GM21528 (cell line): ENCODE data around the gene CCDC27.
"Not testable (repeated sequence)": the region's sequence is repeated elsewhere in the genome, so short reads cannot be mapped to it uniquely, and the experiment has no call there.

ENCODE experiments used
- ATAC-seq: cut with Tn5 transposase; IDR thresholded peaks from one replicate; pipeline ENCODE4 v1.9.1; 2021; ENCODE audit warnings: mild to moderate bottlenecking, moderate library complexity; ENCODE audit not compliant: unreplicated experiment, low FRiP score

Gene CCDC27

DNA sequence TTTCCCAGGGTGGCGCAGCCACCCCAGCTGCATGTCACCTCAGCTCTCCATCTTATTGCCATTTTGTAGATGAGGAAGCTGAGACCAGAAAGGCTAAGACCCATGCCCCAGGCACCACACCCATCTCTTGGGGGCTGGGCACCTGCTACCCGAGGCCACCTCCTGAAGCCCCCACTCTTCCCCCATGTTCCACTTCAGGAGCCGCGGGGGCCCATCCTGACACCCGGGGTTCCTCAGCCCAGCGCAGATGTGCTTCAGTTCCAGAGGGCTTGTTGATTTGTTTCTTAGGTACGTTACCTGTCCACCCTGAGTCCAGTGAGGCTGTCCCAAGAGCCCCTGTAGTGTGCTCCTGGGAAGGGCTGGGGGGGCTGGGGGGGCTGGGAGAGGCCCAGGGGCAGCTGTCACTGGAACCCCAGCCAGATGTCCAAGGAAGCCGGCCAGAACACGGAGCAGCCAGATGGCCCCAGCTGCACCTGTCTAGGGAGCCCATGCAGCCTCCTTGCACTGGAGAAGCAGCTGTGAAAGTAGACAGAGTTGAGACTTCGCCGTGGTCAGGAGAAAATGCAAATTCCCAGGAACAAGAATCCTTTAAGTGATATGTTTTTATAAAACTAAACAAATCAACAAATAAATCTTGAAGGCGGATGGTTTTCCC, 17.1 kb upstream of the CCDC27 start:
- ATAC-seq = no peak

DNA sequence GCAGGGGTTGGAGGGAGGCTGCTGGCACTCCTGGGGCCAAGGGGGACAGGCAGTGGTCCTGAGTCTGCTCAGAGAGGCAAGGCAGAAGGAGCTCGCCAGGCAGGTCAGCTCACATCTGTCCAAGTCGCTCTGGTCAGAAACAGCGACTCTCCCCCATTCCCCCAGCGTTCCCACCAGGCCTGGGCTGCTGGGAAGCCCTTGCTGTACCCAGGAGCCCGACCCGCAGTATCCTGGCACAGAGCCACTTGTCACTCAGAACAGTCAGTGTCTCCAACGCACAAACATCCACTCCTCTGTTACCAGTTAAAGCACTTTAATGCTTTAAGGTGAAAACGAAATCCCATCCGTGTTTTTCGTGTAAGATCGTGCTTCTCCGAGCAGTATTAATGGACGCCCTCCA, 16.6 kb upstream of the CCDC27 start:
- no peak for ATAC-seq

DNA sequence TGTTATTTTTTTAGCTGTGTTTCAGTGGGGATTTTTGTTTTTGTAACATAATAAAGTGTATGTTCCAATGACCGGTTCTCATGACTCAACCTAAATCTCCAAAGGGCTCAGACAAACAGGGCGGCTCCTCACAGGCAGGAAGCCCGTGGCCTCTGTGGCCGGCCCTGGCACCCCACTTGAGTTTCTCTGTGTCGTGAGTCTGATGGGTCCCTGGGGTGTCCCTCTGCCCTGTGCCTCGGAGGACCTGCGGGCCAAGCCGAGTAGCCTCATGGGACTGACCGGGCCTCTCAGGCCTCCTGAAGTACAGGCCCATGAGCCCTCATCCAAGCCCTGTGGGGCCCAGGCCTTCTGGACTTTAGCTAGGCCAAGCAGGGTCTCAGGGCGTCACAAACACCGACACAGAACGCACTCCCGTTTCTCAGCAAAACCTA, 16.1 kb upstream of the CCDC27 start:
- ATAC-seq = no peak

DNA sequence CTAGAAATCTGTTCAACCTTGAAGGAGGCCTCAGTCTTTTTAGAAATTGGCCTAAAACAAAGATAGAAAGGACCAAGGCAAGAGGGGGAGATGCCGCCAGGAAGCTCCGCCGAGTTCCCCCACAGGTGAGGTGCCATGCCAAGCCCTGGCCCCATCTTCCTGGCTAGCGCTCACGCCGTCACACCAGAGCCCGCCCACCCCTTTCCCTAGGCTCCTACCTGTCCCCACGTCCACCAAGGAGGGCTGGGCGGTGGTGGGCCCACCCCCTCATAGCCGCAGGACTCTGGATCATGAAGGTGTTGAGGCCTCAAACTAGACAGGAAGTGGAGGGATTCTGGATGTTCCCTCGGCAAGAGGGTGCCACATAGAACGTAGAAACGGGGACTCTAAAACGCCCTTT, 15.5 kb upstream of the CCDC27 start:
- ATAC-seq = no peak

DNA sequence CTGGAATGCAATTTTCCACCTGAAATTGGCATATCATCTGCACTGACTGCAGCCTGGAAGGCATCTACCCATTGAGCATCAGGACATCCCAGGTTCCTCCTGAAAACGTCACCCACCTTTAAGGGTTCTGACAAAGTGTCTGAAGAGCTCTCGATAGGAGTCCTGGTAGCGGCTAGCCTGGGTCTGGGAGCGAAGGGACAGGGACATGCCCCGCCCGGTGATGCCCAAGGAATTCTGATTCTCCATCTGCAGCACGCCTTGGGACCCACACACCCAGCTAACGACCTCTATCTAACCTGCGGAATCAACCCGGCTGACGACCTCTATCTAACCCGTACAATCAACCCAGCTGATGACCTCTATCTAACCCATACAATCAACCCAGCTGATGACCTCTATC, 13.3 kb upstream of the CCDC27 start:
- ATAC-seq = no peak

DNA sequence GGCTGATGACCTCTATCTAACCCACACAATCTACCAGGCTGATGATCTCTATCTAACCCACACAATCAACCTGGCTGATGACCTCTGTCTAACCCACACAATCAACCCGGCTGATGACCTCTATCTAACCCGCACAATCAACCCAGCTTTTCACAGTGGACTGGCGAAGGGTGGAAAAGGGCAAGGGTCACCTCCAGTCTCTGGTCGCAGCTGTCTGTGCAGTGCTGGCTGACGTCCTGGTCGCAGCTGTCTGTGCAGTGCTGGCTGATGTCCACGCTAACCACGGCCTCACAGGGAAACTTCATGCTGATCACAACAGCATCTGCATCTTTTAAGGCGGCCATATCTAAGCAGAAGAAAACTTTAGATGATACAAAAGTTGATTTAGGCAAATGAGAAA, 12.2 kb upstream of the CCDC27 start:
- no peak for ATAC-seq

DNA sequence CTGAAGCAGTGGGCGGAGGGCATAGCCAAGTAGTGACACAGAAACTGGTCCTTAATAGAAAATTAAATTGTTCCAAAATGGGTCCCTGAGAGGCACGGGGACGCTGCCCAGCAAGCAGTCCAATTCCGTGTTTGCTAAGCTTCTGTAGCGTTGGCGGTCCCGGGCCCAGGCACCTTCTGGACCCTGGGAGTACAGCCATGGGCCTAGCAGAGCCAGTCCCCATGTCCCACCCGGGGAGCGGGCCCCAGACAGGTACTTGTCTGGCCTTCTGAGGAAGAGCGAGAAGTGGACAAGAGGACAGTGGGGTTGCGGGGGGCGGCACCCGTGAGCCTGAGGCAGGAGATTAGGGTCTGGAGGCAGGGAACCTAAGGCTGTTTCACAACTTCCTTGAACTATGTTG, 11.5 kb upstream of the CCDC27 start:
- ATAC-seq = no peak

DNA sequence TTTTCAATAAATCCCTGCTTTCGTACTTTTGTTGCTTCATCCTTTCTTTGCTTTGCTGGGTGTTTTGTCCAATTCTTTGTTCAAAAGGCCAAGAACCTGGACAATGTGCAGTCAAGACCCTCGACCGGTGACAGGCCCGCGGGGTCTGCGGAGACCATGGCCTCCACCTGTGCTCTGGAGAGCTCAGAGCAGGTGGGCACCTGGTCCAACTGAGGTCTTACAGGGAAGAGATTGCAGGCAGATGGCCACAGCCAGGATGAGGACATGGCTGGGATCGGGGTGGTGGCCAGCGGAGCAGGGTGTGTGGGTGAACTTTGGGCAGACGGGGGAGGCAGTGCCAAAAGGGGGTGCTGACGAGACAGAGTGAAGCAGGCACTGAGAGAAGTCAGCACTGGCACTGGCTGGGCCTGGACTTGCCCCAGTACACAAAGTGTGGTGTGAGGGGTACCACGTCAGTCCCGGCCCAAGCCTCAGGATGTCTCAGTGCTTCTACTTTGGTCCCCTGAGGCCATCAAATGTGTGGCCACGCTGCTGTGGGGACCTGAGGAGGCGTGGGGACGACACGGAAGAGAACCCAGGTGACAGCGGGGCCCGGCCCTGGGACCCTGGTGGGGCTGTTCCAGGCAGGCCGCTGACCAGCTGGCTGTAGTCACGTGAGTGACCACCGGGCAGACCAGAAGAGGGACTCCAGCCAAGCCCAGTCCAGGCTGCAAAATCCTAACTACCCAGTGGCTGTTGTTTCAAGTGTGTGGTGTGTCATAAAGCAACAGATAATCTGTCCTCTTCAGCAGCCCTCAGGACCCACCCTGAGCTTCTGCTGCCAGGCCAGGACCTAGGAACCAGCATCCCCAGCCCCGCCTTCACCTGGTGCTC, 10.4 kb upstream of the CCDC27 start:
- ATAC-seq = no peak

DNA sequence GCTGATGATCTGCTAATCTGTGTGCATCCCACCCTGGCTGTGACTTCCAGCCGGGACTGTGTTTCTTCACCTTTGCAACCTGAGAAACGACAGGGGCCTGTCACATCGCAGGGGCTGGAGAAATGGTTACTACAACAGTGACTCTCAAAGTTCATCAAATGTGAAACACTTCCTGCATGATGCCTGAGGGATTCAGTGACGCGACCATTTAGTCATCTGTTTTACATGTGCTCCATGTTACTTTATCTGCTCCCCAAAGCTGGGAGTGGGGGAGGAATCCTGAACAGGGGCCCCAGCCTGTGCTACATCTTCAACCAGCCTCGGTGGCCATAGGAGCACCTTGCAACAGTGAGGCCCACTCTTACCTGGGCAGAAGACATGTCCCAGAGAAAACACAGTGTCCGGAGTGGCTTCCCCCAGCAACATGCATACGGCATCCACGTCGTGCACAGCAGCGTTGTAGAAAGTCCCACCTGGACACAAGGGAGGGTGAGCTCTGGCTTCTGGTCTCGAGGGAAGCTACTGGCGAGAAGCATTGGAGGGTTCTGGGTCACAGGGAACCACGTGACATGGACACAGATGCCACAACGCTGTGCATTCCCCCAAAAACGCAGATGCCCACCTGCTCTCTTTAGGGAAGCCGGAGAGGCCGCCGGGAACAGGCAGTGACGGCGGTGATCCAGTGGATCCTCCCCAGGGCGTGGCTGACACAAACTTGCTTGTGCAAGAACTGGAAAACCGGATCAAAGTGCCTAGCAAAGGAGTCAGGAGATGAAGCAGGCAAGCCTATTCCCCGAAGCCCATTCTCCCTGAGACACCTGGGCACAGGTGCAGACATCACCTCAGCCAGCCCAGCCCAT, 9.6 kb upstream of the CCDC27 start:
- no peak for ATAC-seq

DNA sequence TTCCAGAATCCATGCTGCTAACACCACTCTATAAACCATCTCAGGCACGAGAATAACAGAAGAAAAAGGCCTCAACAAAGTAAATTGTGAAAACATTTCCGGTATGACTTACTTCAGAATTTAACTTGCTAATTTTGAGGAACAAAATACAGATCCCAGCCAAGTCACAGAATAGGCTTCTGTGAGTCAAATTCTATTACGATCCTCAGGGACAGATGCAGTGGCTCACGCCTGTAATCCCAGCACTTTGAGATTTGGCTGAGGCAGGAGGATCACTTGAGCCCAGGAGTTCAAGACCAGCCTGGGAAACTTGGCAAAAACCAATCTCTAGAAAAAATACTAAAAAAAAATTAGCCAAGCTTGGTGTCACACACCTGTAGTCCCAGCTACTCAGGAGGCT, 8.8 kb upstream of the CCDC27 start:
- ATAC-seq = no peak

DNA sequence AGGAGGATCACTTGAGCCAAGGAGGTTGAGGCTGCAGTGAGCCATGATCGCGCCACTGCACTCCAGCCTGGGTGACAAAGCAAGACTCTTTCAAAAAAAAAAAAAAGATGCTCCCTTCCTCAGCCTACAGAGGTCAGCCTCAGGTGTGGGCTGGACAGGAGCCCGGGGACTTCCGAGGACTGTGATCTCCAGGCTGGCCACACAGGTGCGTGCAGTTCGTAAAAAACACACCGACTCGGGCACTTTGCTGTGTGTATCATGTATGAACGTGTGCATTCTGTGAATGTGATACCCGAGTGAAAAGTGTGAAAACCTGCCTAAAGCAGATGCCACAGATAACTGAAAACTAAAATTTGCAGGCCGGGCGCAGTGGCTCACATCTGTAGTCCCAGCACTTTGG, 8.4 kb upstream of the CCDC27 start:
- no peak for ATAC-seq

DNA sequence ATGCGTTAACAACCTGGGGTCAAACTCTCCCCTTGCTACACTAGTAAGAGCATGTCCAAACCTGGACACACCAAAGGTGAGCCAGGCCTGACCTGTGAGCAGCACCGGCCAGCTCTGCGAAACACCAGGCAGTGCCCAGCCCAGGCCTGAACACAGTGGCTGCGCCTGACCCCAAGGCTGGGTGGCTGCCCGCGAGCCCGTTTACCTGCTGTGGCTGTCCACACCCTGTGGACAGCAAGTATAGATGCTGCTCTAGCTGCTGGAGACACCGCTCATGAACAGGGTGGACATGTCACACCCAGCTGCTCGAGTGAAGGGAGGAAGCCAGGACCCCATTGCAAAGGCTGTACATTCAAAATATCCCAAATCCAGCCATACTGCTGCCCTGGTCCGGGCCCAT, 7.6 kb upstream of the CCDC27 start:
- ATAC-seq = no peak

DNA sequence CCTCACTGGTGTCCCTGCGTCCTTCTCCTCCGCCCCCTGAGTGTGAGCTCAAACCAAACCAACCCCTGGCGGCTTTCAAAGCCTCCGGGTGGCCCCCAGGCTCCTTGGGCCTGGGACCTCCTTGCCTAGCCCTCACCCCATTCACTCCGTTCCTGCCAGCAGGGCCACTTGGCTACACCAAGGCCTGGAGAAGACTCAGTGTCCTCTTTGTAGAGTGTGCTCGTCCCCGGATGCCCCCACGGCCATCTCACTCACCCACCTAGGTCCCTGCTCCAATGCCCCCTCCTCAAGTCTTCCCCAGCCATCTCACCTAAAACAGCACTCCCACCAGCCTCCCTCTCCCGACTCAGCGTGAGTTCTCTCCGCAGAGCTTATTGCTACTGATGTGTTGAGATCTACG, 7.2 kb upstream of the CCDC27 start:
- no peak for ATAC-seq

DNA sequence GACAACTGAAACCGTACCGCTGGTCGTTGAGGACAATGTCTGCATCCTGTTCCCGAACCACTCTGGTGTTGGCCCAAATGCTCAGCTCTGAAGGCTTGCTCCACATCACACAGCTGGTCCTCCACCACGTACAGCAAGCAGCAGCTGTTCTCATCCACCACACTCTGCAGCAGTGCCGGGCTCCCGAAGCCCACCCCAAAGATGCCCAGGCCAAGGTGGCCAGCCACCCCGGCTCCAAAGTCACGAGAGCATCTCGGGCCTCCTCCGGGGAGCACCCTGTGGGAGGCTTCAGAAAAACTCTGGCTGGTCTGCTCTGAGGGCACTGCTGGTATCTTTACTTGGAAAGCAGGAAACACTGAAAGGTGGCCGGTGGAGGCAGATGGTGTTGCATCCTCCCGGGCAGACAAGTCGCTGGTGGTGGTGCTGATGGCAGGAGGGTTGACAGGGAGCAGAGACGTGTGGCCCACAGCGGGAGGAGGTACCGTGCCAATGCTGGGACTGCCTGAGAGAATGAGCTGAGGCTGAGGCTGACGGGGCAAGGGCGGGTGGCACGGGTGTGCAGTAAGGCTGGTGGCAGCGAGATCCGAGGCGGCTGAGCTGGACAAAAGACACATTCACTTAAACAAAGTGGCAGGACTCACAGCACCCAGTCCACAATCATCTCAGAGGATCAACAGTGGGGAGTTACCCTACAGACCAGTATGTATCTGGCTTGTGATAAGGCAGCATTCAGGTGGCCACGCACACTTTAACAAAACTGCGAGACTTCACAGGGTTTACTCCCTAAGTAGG, 6.5 kb upstream of the CCDC27 start:
- ATAC-seq = no peak

DNA sequence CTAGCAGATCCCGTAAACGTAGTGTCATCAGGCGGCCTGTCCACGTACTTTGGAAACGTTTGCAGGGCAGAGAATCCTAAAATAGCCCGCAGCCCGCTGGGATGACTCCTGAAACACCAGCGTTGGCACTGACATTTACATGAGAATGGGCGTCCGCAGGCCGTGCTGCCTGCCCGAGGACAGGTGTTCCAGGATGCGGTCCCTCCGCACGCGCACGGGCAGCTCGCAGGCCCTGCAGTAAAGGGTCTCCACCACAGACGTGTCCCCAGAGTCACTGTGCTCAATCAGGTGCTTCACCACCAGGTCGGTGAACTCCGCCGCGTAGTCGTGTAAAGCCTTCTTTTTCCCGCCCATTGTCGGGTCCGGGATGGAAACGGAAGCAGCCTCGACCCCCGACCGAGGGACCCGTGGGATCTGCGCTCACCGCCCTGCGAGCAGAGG, 5.8 kb upstream of the CCDC27 start:
- no peak for ATAC-seq

DNA sequence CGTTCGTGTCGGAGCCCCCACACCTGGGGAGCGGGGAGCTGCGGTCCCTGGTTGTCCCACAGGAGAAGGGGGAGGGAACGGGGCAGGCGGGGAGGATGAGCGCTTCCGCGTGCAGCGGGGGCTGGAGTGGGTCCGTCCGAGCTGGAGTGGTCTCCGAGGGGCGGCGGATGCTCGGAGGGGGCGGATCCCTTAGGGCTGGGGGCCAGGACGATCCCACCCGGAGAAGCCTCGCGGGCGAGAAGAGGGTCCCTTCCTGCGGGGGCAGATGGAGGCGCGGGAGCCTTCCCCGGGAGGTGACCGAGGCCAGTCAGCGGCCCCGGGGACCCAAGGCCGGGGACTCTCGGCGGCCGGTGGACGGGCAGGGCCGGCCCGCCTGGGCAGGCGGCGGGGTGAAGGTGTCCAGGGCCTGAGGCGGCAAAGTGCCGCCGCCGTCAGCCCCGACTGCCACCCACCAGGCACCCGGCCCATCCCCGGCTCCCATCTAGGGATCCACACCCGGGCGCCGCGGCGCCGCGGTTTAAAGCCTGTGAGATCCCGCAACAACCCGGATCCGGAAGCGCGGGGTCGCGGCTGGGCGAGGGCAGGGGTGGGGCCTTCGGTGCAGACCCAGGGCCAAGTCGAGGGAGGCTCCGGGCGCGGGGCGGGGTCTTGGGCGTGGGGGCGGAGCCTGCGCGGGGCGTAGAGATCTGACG, 5.3 kb upstream of the CCDC27 start:
- ATAC-seq = peak; percentile 85

DNA sequence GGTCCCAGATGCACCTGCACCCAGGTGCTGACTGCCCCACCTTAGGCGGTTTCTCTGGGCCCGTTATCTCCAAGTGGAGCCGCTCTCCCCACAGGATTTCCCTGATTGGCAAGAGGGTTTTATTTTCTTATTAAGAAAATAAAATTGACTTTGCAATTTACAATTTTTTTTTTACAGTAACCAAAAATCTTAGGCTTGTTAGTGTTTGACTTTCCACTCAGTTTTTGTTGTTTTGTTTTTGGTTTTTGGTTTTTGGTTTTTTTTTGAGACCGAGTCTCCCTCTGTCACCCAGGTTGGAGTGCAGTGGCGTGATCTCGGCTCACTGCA, 4.8 kb upstream of the CCDC27 start:
- ATAC-seq = no peak

DNA sequence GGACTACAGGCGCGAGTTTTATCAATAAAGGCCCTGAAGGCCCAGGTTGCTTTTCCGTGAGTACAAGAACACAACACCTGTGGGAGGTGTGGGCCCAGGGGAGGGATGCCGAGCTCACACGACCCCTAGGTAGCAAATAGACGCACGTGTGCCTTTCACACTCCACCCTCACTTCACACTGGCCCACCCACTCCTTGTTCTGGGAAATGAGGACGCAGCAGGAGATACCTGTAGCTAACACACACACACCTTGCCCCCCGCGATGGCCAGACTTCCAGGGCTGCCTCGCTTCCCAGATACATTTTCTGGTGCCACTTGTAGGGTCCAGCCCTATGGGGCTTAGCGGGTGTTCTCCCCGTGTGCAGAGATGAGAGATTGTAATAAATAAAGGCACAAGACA, 4.3 kb upstream of the CCDC27 start:
- ATAC-seq = no peak

DNA sequence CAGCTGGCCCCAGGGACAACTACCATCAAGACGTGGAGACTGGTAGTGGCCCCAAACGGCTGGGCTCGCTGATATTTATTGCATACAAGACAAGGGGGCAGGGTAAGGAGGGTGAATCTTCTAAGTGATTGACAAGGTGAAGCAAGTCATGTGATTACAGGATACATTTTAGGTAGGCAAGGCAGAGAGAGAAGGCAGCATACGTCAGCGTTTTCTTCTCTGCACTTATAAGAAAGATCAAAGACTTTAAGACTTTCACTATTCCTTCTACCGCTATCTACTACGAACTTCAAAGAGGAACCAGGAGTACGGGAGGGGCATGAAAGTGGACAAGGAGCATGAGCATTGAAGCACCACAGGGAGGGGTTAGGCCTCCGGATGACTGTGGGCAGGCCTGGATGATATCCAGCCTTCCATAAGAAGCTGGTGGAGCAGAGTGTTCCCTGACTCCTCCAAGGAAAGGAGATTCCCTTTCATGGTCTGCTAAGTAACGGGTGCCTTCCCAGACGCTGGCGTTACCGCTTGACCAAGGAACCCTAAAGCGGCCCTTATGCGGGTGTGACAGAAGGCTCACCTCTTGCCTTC, 3.8 kb upstream of the CCDC27 start:
- not testable (repeated sequence) for ATAC-seq

DNA sequence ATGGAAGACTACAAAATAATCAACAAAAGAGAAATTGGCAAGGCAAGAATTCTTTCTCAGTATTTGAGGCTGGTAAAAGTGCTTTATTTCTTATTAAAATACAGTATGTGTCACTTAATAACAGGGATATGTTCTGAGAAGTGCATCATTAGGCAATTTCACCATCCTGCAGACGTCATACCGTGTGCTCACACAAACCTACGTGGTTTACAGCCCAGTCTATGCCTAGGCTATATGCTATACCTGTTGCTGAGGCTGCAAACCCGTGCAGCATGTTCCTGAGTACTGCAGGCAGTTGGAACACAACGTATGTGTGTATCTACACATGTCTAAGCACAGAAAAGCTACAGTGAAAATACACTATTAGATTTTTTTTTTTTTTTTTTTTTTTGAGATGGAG, 2.7 kb upstream of the CCDC27 start:
- no peak for ATAC-seq
